ENCODE data around the gene TBC1D3B. TPM values are rescaled to one million over a fixed set of nuclear protein-coding genes. Genes with fewer than 3 reads are reported as not detected.

TBC1D3B gene
- total RNA-seq, 1 experiment from 2014 or later, result 5.1 TPM

DNA sequence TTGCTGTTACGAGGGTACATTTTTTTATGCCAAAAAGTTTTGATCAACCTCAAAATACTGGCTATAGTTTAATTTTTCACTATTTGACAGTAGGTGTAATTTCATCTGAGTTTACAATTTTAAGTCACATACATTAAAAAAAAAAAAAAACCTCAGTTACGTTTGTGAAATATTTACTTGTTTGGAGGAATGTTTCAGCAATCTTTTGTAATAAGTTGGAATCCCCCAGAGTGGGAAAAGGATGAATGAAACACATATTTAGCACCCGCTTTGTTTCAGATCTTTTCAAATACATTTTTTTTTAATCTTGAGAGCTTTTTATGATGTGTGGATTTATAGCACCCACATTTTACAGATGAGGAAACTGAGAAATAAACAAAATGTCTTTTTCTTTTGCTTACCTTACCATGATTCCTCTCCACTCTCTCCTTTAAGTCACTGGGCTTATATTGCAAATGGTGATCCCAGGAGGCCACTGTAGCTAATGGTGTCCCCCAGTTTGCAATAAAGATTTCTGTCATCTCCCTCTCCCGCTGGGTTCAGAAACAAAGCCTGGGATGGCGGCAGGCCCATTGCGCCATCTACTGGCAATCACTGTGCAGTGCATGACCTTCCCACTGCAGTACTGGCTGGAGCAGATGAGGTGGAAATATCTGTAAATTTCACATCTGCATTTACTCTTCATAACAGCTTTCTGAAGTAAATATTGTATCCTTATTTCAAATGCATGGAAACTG, 27.7 kb downstream of the TBC1D3B start:
- H3K27ac ChIP-seq (ENCODE audit: low read depth, low read length, poor library complexity, severe bottlenecking), result no peak overlapping the region
- H3K9me3 ChIP-seq (ENCODE audit: low read depth, low read length, poor library complexity, severe bottlenecking), result no peaks in the 10 kb centered on the region
- H3K36me3 ChIP-seq (ENCODE audit: insufficient read depth, low read length, poor library complexity, severe bottlenecking), result no peaks in the 10 kb centered on the region
- POLR2A ChIA-PET (ENCODE audit: low non-redundant PET), result no interaction called here
- DNase-seq (ENCODE audit: low spot score), result peak; percentile 56
- no TSS peak for BruUV-seq (replicated peaks)
- CTCF ChIA-PET, result interaction anchor here (0.6 to 2.1 kb wide), 6 partner anchors 171 to 1022 kb away, joined by 3 to 7 read pairs (median 4); no protein-coding TSS in a partner anchor
- no peaks in the 10 kb centered on the region for H3K4me1 ChIP-seq (ENCODE audit: insufficient read depth, low read length, poor library complexity, severe bottlenecking)
- H3K4me3 ChIP-seq (ENCODE audit: low read depth, low read length, poor library complexity, severe bottlenecking), result no peak overlapping the region
- intact Hi-C loops (cut with micrococcal nuclease; ENCODE audit: unreplicated experiment), result loop anchor here (10.0 kb wide), 1 partner anchor 174 kb away; no protein-coding TSS in a partner anchor
- H3K27me3 ChIP-seq (replicated peaks; ENCODE audit: insufficient read depth, low read depth, low read length, poor library complexity), result no peaks in the 10 kb centered on the region
- no peak for TF ChIP-seq EZH2 (IDR thresholded peaks at IDR 0.05; ENCODE audit: borderline replicate concordance, low read depth, low read length, poor library complexity, severe bottlenecking)
- TF ChIP-seq, protein P1, sequence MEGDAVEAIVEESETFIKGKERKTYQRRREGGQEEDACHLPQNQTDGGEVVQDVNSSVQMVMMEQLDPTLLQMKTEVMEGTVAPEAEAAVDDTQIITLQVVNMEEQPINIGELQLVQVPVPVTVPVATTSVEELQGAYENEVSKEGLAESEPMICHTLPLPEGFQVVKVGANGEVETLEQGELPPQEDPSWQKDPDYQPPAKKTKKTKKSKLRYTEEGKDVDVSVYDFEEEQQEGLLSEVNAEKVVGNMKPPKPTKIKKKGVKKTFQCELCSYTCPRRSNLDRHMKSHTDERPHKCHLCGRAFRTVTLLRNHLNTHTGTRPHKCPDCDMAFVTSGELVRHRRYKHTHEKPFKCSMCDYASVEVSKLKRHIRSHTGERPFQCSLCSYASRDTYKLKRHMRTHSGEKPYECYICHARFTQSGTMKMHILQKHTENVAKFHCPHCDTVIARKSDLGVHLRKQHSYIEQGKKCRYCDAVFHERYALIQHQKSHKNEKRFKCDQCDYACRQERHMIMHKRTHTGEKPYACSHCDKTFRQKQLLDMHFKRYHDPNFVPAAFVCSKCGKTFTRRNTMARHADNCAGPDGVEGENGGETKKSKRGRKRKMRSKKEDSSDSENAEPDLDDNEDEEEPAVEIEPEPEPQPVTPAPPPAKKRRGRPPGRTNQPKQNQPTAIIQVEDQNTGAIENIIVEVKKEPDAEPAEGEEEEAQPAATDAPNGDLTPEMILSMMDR (conservative IDR thresholded peaks at IDR 0.05; ENCODE audit: low read depth, low read length), result peak; percentile 86

DNA sequence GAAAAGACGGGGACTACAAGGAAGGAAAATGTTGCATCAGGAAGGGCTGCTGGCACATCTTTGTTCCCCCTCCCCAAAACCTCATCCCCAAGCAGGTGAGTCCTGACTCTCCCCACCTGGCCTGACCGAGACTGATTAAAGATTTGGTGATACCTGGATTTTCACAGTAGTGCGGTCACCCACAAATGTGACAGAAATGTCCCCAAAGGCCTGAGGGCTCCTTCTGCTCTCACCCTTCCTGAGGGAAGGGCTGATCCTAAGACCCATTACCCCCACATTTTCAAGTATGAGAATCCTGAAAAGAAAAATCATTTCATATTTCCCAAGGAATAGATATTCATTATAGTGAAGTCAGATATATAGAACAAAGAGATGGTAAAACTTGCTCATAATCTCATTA, 28.8 kb downstream of the TBC1D3B start:
- ChIA-PET CTCF (no interaction called here), POLR2A (ENCODE audit: low non-redundant PET) (no interaction called here)
- no TSS peak for BruUV-seq (replicated peaks)
- no peak for TF ChIP-seq EZH2 (IDR thresholded peaks at IDR 0.05; ENCODE audit: borderline replicate concordance, low read depth, low read length, poor library complexity, severe bottlenecking)
- DNase-seq (ENCODE audit: low spot score), result no peak
- H3K4me3 ChIP-seq (ENCODE audit: low read depth, low read length, poor library complexity, severe bottlenecking), result no peak overlapping the region
- no peak overlapping the region for H3K27ac ChIP-seq (ENCODE audit: low read depth, low read length, poor library complexity, severe bottlenecking)
- H3K27me3 ChIP-seq (replicated peaks; ENCODE audit: insufficient read depth, low read depth, low read length, poor library complexity), result no peaks in the 10 kb centered on the region
- H3K4me1 ChIP-seq (ENCODE audit: insufficient read depth, low read length, poor library complexity, severe bottlenecking), result no peaks in the 10 kb centered on the region
- no peaks in the 10 kb centered on the region for H3K9me3 ChIP-seq (ENCODE audit: low read depth, low read length, poor library complexity, severe bottlenecking)
- intact Hi-C loops (cut with micrococcal nuclease; ENCODE audit: unreplicated experiment), result loop anchor here (10.0 kb wide), 1 partner anchor 173 kb away; no protein-coding TSS in a partner anchor
- no peaks in the 10 kb centered on the region for H3K36me3 ChIP-seq (ENCODE audit: insufficient read depth, low read length, poor library complexity, severe bottlenecking)

DNA sequence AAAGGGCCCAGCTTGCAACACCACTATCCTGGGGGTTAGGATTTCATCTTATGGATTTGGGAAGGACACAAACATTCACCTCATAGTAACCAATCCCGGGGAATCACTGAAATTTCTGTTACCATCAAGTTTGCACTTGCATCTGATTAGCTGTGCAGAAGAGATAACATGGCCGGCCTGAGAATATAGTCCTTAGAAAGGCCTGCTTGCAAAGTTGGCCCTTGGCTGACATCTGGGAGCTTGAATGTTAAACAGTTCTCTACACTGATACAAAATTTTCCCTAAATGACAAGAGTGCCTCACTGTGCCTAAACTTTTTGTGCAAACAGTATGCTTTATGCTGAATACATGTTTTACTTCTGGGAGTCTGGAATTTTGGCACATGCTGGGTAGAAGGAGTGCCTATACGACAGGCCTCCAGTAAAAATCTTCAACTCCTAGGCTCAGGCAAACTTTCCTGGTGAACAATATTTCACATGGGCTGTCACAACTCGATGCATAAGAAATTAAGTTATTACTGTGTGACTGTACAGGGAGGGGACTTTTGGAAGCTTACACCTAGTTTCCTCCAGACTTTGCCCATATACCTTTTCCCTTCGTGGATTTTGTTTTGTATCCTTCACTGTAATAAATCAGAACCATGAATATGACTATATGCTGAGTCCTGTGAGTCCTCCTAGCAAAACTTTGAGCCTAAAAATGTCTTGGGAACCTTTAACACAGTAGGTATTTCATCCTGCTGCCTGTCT, 31.3 kb downstream of the TBC1D3B start:
- Histone ChIP-seq H3K27me3 (replicated peaks; ENCODE audit: insufficient read depth, low read depth, low read length, poor library complexity) (no peaks in the 10 kb centered on the region), H3K4me1 (ENCODE audit: insufficient read depth, low read length, poor library complexity, severe bottlenecking) (no peaks in the 10 kb centered on the region), H3K9me3 (ENCODE audit: low read depth, low read length, poor library complexity, severe bottlenecking) (no peaks in the 10 kb centered on the region), H3K4me3 (ENCODE audit: low read depth, low read length, poor library complexity, severe bottlenecking) (no peak overlapping the region), H3K27ac (ENCODE audit: low read depth, low read length, poor library complexity, severe bottlenecking) (no peak overlapping the region), H3K36me3 (ENCODE audit: insufficient read depth, low read length, poor library complexity, severe bottlenecking) (no peaks in the 10 kb centered on the region)
- CTCF ChIA-PET, result no interaction called here
- DNase-seq (ENCODE audit: low spot score), result no peak
- POLR2A ChIA-PET (ENCODE audit: low non-redundant PET), result no interaction called here
- no TSS peak for BruUV-seq (replicated peaks)
- TF ChIP-seq, protein P1 (conservative IDR thresholded peaks at IDR 0.05; ENCODE audit: low read depth, low read length), result no peak
- TF ChIP-seq EZH2 (IDR thresholded peaks at IDR 0.05; ENCODE audit: borderline replicate concordance, low read depth, low read length, poor library complexity, severe bottlenecking), result no peak
- intact Hi-C loops (cut with micrococcal nuclease; ENCODE audit: unreplicated experiment), result loop anchor here (10.0 kb wide), 1 partner anchor 170 kb away; no protein-coding TSS in a partner anchor
